ENCODE data around the gene ZGLP1. TPM values are rescaled to one million over a fixed set of nuclear protein-coding genes. Genes with fewer than 3 reads are reported as not detected.
"Not testable (repeated sequence)": the region's sequence is repeated elsewhere in the genome, so short reads cannot be mapped to it uniquely, and the experiment has no call there.

The ZGLP1 gene
- total and polyA plus RNA-seq, 9 donors, result 1.9 to 5.6 (median 3.8) TPM

DNA sequence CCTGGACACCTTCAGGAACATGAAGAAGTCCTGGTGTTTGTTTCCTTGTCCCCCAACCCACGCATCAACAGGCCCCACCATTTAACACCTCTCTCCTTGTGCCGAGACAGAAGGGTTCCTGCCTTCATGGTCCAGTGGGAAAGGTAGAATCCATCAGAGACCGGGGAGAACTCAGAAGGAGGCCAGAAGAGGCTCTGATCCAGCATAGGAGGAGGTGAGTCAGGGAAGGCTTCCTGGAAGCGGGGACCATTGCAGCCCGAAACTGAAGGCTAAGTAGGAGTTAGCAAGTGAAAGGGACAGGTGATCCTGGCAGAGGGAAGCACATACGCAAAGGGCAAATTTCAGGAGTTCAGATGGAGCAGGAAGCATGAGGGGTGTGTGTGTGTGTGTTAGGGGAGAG is 29.3 kb upstream of the ZGLP1 start:
- Histone ChIP-seq H3K4me3 (ENCODE audit: low read length) (no peak overlapping the region), H3K27me3 (ENCODE audit: control insufficient read depth, insufficient read depth, low read length) (no peaks in the 10 kb centered on the region), H3K4me1 (ENCODE audit: control insufficient read depth, insufficient read depth, low read length) (peaks cover 17% of the 10 kb centered on the region), H3K9me3 (replicated peaks; ENCODE audit: control insufficient read depth, low read depth, low read length) (no peaks in the 10 kb centered on the region), H3K27ac (ENCODE audit: low read length) (no peak overlapping the region), H3K36me3 (ENCODE audit: control insufficient read depth, insufficient read depth, low read length) (no peaks in the 10 kb centered on the region)
- no peak for DNase-seq
- WGBS (ENCODE audit: insufficient coverage), result 90% methylated on average over 4 of the region's 6 CpGs

DNA sequence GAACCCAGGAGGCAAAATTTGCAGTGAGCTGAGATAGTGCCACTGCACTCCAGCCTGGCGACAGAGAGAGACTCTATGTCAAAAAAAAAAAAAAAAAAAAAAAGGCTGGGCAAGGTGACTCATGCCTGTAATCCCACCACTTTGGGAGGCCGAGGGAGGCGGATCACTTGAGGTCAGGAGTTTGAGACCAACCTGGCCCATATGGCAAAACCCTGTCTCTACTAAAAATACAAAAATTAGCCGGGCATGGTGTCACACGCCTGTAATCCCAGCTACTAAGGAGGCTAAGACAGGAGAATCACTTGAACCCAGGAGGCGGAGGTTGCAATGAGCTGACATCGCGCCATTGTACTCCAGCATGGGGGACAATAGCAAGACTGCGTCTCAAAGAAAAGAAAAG is 27.1 kb upstream of the ZGLP1 start:
- peaks cover 28% of the 10 kb centered on the region for H3K4me1 ChIP-seq (ENCODE audit: control insufficient read depth, insufficient read depth, low read length)
- H3K27me3 ChIP-seq (ENCODE audit: control insufficient read depth, insufficient read depth, low read length); H3K4me3 ChIP-seq (ENCODE audit: low read length); H3K27ac ChIP-seq (ENCODE audit: low read length); H3K36me3 ChIP-seq (ENCODE audit: control insufficient read depth, insufficient read depth, low read length); H3K9me3 ChIP-seq (replicated peaks; ENCODE audit: control insufficient read depth, low read depth, low read length); DNase-seq: not testable (repeated sequence)
- WGBS (ENCODE audit: insufficient coverage), result 95% methylated on average over 8 of the region's 9 CpGs

GRCh38 chr19:10335352-10335985 is 25.9 kb upstream of the ZGLP1 start:
- WGBS (ENCODE audit: insufficient coverage), result 58% methylated on average over 15 of the region's 26 CpGs
- peaks cover 28% of the 10 kb centered on the region for H3K4me1 ChIP-seq (ENCODE audit: control insufficient read depth, insufficient read depth, low read length)
- no peaks in the 10 kb centered on the region for H3K9me3 ChIP-seq (replicated peaks; ENCODE audit: control insufficient read depth, low read depth, low read length)
- no peak overlapping the region for H3K27ac ChIP-seq (ENCODE audit: low read length)
- no peak overlapping the region for H3K4me3 ChIP-seq (ENCODE audit: low read length)
- H3K27me3 ChIP-seq (ENCODE audit: control insufficient read depth, insufficient read depth, low read length), result no peaks in the 10 kb centered on the region
- DNase-seq, result no peak
- H3K36me3 ChIP-seq (ENCODE audit: control insufficient read depth, insufficient read depth, low read length), result peaks cover 1% of the 10 kb centered on the region

DNA sequence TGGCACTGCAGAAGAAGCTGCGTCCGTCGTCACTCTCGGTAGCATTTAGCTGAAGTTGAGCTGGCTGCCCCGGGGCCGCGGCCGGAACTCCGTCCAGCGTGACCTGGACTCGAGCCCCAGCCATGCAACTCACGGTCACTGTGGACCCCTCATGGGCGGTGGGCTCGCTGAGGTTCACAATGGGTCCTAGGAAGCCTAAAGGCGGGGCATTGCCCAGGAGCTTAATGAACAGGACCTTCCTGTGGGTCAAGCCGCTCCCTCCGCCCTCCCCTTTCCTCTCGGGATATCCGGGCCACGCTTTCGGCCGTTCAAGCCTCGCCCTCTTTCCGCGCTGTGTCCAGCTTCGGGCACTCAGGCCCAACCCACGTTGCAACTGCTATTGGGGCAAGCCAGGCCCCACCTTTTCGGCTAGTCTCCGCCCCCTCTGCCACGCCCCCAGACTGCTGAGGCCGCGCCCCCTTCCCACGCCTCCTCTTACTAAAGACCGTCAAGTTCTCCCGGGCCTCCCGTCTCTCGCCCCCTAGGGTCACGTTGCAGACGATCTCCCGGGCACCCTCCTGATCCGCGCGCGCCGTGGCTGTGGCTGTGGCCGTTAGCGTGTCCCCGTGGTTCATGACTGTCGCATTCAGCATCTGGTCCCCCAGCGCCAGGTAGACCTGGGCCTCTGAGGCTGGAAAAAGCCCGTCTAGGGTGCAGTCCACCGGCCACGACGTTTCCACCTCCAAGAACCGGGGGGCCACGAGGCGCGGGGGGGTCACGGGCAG is 25.2 kb upstream of the ZGLP1 start:
- 5% methylated on average over 56 of the region's 59 CpGs for WGBS (ENCODE audit: insufficient coverage)
- H3K4me3 ChIP-seq (ENCODE audit: low read length), result peak overlapping the region; percentile 99
- no peaks in the 10 kb centered on the region for H3K27me3 ChIP-seq (ENCODE audit: control insufficient read depth, insufficient read depth, low read length)
- H3K9me3 ChIP-seq (replicated peaks; ENCODE audit: control insufficient read depth, low read depth, low read length), result no peaks in the 10 kb centered on the region
- H3K4me1 ChIP-seq (ENCODE audit: control insufficient read depth, insufficient read depth, low read length), result peaks cover 27% of the 10 kb centered on the region
- peak overlapping the region; percentile 69 for H3K27ac ChIP-seq (ENCODE audit: low read length)
- peaks cover 8% of the 10 kb centered on the region for H3K36me3 ChIP-seq (ENCODE audit: control insufficient read depth, insufficient read depth, low read length)
- DNase-seq, result peak; percentile 93

DNA sequence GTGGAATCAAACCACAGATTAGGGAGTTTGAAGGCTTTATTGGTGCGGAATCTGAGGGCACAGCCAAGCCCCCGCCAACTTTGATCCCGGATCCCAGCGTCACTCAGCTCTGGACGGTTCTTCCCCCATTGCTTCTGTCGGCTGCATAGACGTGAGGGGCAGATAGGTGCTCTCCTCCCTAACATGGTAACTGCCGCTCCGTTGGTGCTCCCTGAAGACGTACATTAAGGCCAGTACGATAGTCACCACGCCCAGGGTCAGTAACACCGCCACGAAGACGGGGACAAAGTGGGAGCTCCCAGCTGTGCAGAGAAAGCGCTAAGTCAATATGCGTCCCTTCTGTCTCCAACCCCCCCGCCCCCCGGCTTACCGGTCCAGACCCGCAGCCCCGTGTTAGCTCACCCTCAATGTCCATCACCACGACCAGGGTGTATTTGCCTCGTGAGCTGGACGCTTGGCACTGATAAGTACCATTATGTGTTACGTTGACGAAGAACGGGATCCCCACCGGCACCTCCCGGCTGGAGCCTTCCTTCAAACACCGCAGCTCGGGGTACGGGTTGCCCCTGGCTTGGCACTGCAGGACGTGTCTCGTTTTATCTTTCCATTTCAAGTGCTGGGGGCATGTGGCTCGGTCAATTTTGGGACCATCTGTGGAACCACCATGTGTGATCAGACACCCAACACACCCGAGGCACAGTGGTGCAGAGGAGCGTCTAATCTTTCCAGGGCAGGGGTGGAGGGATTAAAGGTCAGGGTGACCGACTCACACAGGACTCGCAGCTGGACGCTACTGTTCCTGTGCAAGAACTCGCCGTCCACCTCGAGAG is 24.4 kb upstream of the ZGLP1 start:
- peak overlapping the region; percentile 80 for H3K27ac ChIP-seq (ENCODE audit: low read length)
- peaks cover 25% of the 10 kb centered on the region for H3K4me1 ChIP-seq (ENCODE audit: control insufficient read depth, insufficient read depth, low read length)
- H3K9me3 ChIP-seq (replicated peaks; ENCODE audit: control insufficient read depth, low read depth, low read length), result no peaks in the 10 kb centered on the region
- 6% methylated on average over 32 of the region's 44 CpGs for WGBS (ENCODE audit: insufficient coverage)
- H3K4me3 ChIP-seq (ENCODE audit: low read length), result peak overlapping the region; percentile 99
- no peaks in the 10 kb centered on the region for H3K27me3 ChIP-seq (ENCODE audit: control insufficient read depth, insufficient read depth, low read length)
- peak; percentile 17 for DNase-seq
- peaks cover 14% of the 10 kb centered on the region for H3K36me3 ChIP-seq (ENCODE audit: control insufficient read depth, insufficient read depth, low read length)

- Histone ChIP-seq H3K4me1 (ENCODE audit: control insufficient read depth, insufficient read depth, low read length) (peaks cover 25% of the 10 kb centered on the region), H3K27ac (ENCODE audit: low read length) (peak within 1 kb of the TSS; percentile 98), H3K36me3 (ENCODE audit: control insufficient read depth, insufficient read depth, low read length) (peaks cover 23% of the 10 kb centered on the region), H3K4me3 (ENCODE audit: low read length) (peak within 1 kb of the TSS; percentile 99), H3K27me3 (ENCODE audit: control insufficient read depth, insufficient read depth, low read length) (no peaks in the 10 kb centered on the region), H3K9me3 (replicated peaks; ENCODE audit: control insufficient read depth, low read depth, low read length) (no peaks in the 10 kb centered on the region)
- peak; percentile 99 for DNase-seq
- WGBS (ENCODE audit: insufficient coverage), result under 1% methylated on average over 63 of the region's 82 CpGs
Measured at GRCh38 chr19:10332965-10333757, 23.5 kb upstream of the ZGLP1 start, which contains the start of gene RAVER1. RAVER1 (minus strand) TSS chr19:10333529; CDS start chr19:10333507, 22 bp downstream.

DNA sequence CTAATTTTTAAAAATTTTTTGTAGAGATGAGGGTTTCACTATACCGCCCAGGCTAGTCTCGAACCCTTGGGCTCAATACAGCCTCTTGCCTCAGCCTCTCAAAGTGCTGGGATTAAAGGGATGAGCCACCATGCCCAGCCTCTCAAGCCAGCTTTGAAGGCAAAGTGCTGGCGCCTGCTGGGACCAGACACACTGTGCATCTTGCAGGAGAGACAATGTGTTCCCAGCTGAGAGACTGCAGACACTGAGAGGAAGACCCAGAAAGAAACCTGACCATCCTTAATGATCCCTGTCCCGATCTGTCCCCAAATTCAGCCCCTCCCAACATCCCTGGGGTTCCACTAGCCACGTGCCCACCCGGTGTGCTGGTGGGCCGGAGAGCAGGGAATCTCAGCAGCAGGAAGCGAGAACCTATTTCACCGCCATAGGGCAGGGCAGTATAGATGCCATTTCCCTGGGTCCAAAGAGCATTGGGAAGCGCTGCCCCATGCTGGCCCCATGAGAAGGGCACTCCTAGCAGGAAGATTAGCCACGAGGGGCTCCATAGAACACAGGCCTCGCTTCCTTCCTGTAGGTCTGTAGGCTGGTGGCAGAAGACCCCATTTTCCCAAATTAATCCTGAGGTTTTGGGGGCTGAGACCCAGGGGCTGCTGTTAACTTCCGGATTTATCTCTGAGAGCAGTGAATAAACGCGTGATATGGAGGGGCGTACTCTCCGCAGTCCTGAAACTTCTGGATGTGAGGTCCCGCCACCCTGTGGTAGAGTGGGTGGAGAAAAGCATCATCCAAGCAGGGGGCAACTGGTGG is 22.7 kb upstream of the ZGLP1 start:
- Histone ChIP-seq H3K36me3 (ENCODE audit: control insufficient read depth, insufficient read depth, low read length) (peaks cover 31% of the 10 kb centered on the region), H3K4me3 (ENCODE audit: low read length) (peak overlapping the region; percentile 99), H3K27me3 (ENCODE audit: control insufficient read depth, insufficient read depth, low read length) (no peaks in the 10 kb centered on the region), H3K27ac (ENCODE audit: low read length) (peak overlapping the region; percentile 98), H3K9me3 (replicated peaks; ENCODE audit: control insufficient read depth, low read depth, low read length) (no peaks in the 10 kb centered on the region), H3K4me1 (ENCODE audit: control insufficient read depth, insufficient read depth, low read length) (peaks cover 25% of the 10 kb centered on the region)
- 39% methylated on average over 12 of the region's 18 CpGs for WGBS (ENCODE audit: insufficient coverage)
- DNase-seq, result no peak

- H3K27ac ChIP-seq (ENCODE audit: low read length), result no peak overlapping the region
- H3K4me1 ChIP-seq (ENCODE audit: control insufficient read depth, insufficient read depth, low read length), result peaks cover 17% of the 10 kb centered on the region
- H3K27me3 ChIP-seq (ENCODE audit: control insufficient read depth, insufficient read depth, low read length), result no peaks in the 10 kb centered on the region
- H3K9me3 ChIP-seq (replicated peaks; ENCODE audit: control insufficient read depth, low read depth, low read length), result no peaks in the 10 kb centered on the region
- H3K4me3 ChIP-seq (ENCODE audit: low read length), result no peak overlapping the region
- no peak for DNase-seq
- H3K36me3 ChIP-seq (ENCODE audit: control insufficient read depth, insufficient read depth, low read length), result peaks cover 50% of the 10 kb centered on the region
- WGBS (ENCODE audit: insufficient coverage), result 93% methylated on average over 11 of the region's 13 CpGs
Measured at GRCh38 chr19:10329555-10329954, 19.9 kb upstream of the ZGLP1 start.
